Osteocyte (in vitro differentiated cells): ENCODE data around the gene HMCES. TPM values are rescaled to one million over a fixed set of nuclear protein-coding genes. Genes with fewer than 3 reads are reported as not detected.

Source experiments
- DNase-seq: peaks from one replicate; pipeline ENCODE4 v3.0.0; 2021; ENCODE audit warnings: mixed read lengths; ENCODE audit not compliant: unreplicated experiment; ENCODE audit errors: extremely low spot score
- H3K27ac Mint-ChIP-seq: one replicate; pipeline ENCODE4 v1.8.0; 2021; ENCODE audit warnings: mild to moderate bottlenecking, mixed read lengths; ENCODE audit not compliant: unreplicated experiment
- H3K27me3 Mint-ChIP-seq: one replicate; pipeline ENCODE4 v1.8.0; 2021; ENCODE audit warnings: mixed read lengths; ENCODE audit not compliant: unreplicated experiment
- H3K36me3 Mint-ChIP-seq: one replicate; pipeline ENCODE4 v1.8.0; 2021; ENCODE audit warnings: mixed read lengths; ENCODE audit not compliant: unreplicated experiment
- H3K4me1 Mint-ChIP-seq: one replicate; pipeline ENCODE4 v1.8.0; 2021; ENCODE audit warnings: mixed read lengths; ENCODE audit not compliant: unreplicated experiment
- H3K4me3 Mint-ChIP-seq: one replicate; pipeline ENCODE4 v1.8.0; 2021; ENCODE audit warnings: mild to moderate bottlenecking, moderate library complexity, mixed read lengths; ENCODE audit not compliant: unreplicated experiment
- H3K9me3 Mint-ChIP-seq: one replicate; pipeline ENCODE4 v1.8.0; 2021; ENCODE audit warnings: mixed read lengths; ENCODE audit not compliant: unreplicated experiment
- CTCF ChIP-seq: fragments of 200-600 bp; sonication (generic); IDR thresholded peaks from 2 replicates; pipeline ENCODE4 v1.5.0; 2021; ENCODE audit warnings: antibody characterized with exemption, mild to moderate bottlenecking, moderate library complexity
- total RNA-seq: library from RNA; stranded (reverse); gene quantifications from 2 replicates; pipeline ENCODE4 v1.2.1, GENCODE V29; 2021

Gene HMCES
- total RNA-seq, 1 donor from 2014 or later, result 24.7 TPM

GRCh38 chr3:129326595-129326994 lies 47.9 kb downstream of the HMCES start:
- H3K36me3 Mint-ChIP-seq, result no peaks in the 10 kb centered on the region
- no peaks in the 10 kb centered on the region for H3K27me3 Mint-ChIP-seq
- H3K4me1 Mint-ChIP-seq, result no peaks in the 10 kb centered on the region
- H3K4me3 Mint-ChIP-seq, result no peak overlapping the region
- no peak for DNase-seq
- TF ChIP-seq CTCF, result no peak
- H3K9me3 Mint-ChIP-seq, result no peaks in the 10 kb centered on the region
- no peak overlapping the region for H3K27ac Mint-ChIP-seq

DNA sequence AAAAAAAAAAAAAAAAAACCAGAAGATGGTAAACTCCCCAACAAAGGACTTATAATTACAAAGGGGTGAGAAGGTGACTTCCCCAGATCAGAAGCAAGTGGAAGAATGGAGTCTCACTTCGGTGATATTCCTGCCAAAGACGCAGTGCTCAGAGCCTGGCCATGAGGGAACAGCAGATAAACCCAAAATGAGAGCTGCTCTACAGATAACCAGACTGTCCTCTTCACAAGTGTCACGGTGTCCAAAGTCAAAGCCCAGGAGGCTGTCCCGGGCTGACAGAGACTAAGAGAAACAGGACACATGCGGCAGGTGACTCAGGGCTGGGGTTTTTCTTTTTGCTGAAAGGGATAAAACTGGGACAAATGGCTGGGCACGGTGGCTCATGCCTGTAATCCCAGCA lies 48.8 kb downstream of the HMCES start:
- Mint-ChIP-seq H3K4me1 (no peaks in the 10 kb centered on the region), H3K27ac (no peak overlapping the region), H3K36me3 (no peaks in the 10 kb centered on the region), H3K4me3 (no peak overlapping the region), H3K9me3 (no peaks in the 10 kb centered on the region), H3K27me3 (no peaks in the 10 kb centered on the region)
- DNase-seq, result no peak
- no peak for TF ChIP-seq CTCF

- no peak for DNase-seq
- no peak overlapping the region for H3K27ac Mint-ChIP-seq
- no peaks in the 10 kb centered on the region for H3K9me3 Mint-ChIP-seq
- no peaks in the 10 kb centered on the region for H3K36me3 Mint-ChIP-seq
- H3K4me3 Mint-ChIP-seq, result no peak overlapping the region
- H3K4me1 Mint-ChIP-seq, result no peaks in the 10 kb centered on the region
- no peaks in the 10 kb centered on the region for H3K27me3 Mint-ChIP-seq
- no peak for TF ChIP-seq CTCF
These were observed 51.2 kb downstream of the HMCES start for GRCh38 chr3:129329858-129330257.

- DNase-seq, result no peak
- no peaks in the 10 kb centered on the region for H3K36me3 Mint-ChIP-seq
- H3K4me1 Mint-ChIP-seq, result no peaks in the 10 kb centered on the region
- H3K27ac Mint-ChIP-seq, result no peak overlapping the region
- H3K4me3 Mint-ChIP-seq, result no peak overlapping the region
- no peaks in the 10 kb centered on the region for H3K9me3 Mint-ChIP-seq
- no peaks in the 10 kb centered on the region for H3K27me3 Mint-ChIP-seq
- no peak for TF ChIP-seq CTCF
These were observed 51.7 kb downstream of the HMCES start for GRCh38 chr3:129330409-129330808.

DNA sequence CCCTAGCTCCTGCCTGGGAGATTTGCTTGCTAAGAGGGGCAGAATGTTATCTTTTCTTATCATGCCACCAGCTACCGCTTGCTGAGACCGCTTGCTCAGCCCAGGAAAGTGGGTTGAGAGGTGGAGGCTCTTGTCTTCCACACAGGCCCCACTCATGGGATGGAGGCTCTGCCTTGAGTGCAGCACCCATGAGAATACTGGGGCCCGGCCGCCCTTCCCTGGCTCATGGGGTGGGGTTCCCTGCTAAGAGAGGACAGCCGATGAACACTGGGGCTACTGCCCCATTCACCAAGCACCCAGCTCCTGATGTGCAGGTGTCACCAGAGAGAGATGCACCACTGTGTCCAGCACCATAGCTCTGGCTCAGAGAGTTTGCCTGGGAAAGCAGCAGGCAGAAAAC lies 55.2 kb downstream of the HMCES start:
- no peak for TF ChIP-seq CTCF
- H3K27me3 Mint-ChIP-seq, result no peaks in the 10 kb centered on the region

More for the DNA sequence above, 55.2 kb downstream of the HMCES start:
- DNase-seq, result no peak
- no peak overlapping the region for H3K4me3 Mint-ChIP-seq
- H3K36me3 Mint-ChIP-seq, result no peaks in the 10 kb centered on the region
- no peak overlapping the region for H3K27ac Mint-ChIP-seq
- no peaks in the 10 kb centered on the region for H3K9me3 Mint-ChIP-seq
- peaks cover 3% of the 10 kb centered on the region for H3K4me1 Mint-ChIP-seq
